Mucosa of stomach (tissue), 1 donor: ENCODE results near the gene ECD.
"Not testable (repeated sequence)": the region's sequence is repeated elsewhere in the genome, so short reads cannot be mapped to it uniquely, and the experiment has no call there.

ENCODE experiments used
- H3K27me3 ChIP-seq: one replicate; pipeline ENCODE4 v1.7.0; 2013; ENCODE audit warnings: mild to moderate bottlenecking, low read length; ENCODE audit not compliant: control insufficient read depth, insufficient read depth
- H3K36me3 ChIP-seq: one replicate; pipeline ENCODE4 v1.7.0; 2013; ENCODE audit warnings: low read length; ENCODE audit not compliant: control insufficient read depth, insufficient read depth
- H3K4me1 ChIP-seq: one replicate; pipeline ENCODE4 v1.7.0; 2013; ENCODE audit warnings: mild to moderate bottlenecking, low read length; ENCODE audit not compliant: control insufficient read depth, insufficient read depth
- H3K4me3 ChIP-seq: one replicate; pipeline ENCODE4 v1.7.0; 2013; ENCODE audit warnings: low read length
- H3K9ac ChIP-seq: one replicate; pipeline ENCODE4 v1.7.0; 2013; ENCODE audit warnings: mild to moderate bottlenecking, low read length, moderate library complexity
- H3K9me3 ChIP-seq: one replicate; pipeline ENCODE4 v1.7.0; 2013; ENCODE audit warnings: mild to moderate bottlenecking, low read length, moderate library complexity; ENCODE audit not compliant: control insufficient read depth
- donor health status: Pancreatic carcinoma.

The ECD gene

DNA sequence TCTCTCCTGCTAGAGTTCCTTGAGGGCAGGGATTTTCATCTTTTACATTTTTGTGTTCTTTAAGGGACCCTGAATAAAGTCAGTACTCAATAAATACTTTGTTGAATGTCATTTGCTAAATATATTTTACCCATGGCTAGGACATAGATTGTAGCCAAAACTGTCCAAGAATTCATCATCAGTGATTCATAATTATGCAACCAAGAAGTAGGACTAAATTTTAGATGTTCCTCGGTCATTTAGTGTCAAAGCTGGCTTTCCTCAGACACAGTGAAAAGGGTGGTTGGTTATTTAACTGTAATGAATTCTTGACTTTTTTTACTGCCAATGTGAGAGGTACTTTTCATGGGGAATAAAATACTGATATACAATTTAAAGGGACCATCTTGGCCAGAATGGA, 54.3 kb downstream of the ECD start:
- no peaks in the 10 kb centered on the region for H3K27me3 ChIP-seq
- no peak overlapping the region for H3K4me3 ChIP-seq
- H3K9ac ChIP-seq, result no peak overlapping the region
- peaks cover 5% of the 10 kb centered on the region for H3K4me1 ChIP-seq
- no peaks in the 10 kb centered on the region for H3K9me3 ChIP-seq
- H3K36me3 ChIP-seq, result no peaks in the 10 kb centered on the region

DNA sequence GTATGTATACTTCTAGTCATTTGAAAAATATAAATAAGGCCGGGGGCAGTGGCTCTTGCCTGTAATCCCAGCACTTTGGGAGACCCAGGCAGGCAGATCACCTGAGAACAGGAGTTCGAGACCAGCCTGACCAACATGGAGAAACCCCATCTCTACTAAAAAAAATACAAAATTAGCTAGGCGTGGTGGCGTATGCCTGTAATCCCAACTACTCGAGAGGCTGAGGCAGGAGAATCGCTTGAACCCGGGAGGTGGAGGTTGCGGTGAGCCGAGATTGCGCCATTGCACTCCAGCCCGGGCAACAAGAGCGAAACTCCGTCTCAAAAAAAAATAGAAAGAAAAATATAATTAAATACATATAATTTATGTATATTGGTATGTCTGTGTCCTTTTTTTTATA, 55.8 kb downstream of the ECD start:
- H3K4me1 ChIP-seq, H3K4me3 ChIP-seq, H3K9me3 ChIP-seq, H3K36me3 ChIP-seq, H3K9ac ChIP-seq, H3K27me3 ChIP-seq: not testable (repeated sequence)

DNA sequence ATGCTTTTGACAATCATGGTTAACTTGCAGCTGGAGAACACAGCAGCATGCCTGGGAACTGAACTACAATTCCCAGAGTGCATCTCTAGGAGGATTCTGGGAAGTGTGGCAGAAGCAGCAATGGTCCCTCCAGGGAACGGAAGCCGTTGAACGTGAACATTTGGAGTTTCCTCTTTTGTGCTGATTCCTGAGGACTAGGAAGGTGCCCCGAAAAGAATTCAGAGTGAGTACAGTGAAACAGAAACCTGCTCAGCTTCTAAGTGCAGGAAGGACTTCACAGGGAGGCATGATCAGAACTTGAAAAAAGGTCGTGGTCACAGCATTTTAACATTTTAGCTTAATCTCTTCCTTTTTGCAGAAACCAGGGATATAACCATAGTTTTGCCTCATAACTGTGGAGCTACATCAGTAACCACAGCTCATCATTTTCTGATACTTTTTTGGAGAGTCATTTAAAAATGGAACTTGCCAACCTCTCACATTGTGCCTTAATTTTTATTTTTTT, 57.4 kb downstream of the ECD start, which contains the start of gene NUDT13:
Gene NUDT13 (plus strand): TSS at position 111 of the 505 bp plus-strand sequence. CDS start 3,911 bp downstream, outside the sequence.
- no peaks in the 10 kb centered on the region for H3K36me3 ChIP-seq
- no peaks in the 10 kb centered on the region for H3K27me3 ChIP-seq
- H3K9me3 ChIP-seq, result no peaks in the 10 kb centered on the region
- H3K4me1 ChIP-seq, result peaks cover 5% of the 10 kb centered on the region
- H3K9ac ChIP-seq, result peak within 1 kb of the TSS; percentile 79
- H3K4me3 ChIP-seq, result peak within 1 kb of the TSS; percentile 40

DNA sequence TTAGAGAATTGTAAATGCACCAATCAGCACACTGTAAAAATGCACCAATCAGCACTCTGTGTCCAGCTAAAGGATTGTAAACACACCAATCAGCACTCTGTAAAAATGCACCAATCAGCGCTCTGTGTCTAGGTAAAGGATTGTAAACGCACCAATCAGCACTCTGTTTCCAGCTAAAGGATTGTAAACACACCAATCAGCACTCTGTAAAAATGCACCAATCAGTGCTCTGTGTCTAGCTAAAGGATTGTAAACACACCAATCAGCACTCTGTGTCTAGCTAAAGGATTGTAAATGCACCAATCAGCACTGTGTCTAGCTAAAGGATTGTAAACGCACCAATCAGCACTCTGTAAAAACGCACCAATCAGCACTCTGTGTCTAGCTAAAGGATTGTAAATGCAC, 58.6 kb downstream of the ECD start:
- not testable (repeated sequence) for H3K36me3 ChIP-seq, H3K4me1 ChIP-seq, H3K4me3 ChIP-seq, H3K9ac ChIP-seq, H3K27me3 ChIP-seq, H3K9me3 ChIP-seq

DNA sequence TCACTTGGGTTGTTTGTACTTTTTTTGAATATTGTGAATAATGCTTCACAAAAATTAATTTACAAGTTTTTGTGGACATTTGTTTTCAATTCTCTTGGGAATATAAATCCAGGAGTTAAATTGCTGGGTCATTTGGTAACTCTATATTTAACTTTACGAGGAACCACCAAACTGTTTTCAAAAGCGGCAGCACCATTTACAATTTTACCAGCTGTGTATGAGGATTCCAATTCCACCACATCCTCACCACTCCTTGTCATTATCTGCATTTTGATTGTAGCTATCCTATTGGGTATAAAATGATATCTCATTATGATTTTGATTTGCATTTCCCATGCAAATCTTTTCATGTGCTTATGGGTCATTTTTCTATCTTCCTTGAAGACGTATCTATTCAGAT, 61.5 kb downstream of the ECD start:
- H3K9ac ChIP-seq, result no peak overlapping the region
- peaks cover 4% of the 10 kb centered on the region for H3K4me1 ChIP-seq
- no peaks in the 10 kb centered on the region for H3K36me3 ChIP-seq
- no peaks in the 10 kb centered on the region for H3K9me3 ChIP-seq
- H3K27me3 ChIP-seq, result no peaks in the 10 kb centered on the region
- no peak overlapping the region for H3K4me3 ChIP-seq

GRCh38 chr10:73099141-73099540, 68.7 kb downstream of the ECD start:
- Histone ChIP-seq H3K27me3 (no peaks in the 10 kb centered on the region), H3K4me3 (no peak overlapping the region), H3K9ac (no peak overlapping the region), H3K36me3 (no peaks in the 10 kb centered on the region), H3K4me1 (no peaks in the 10 kb centered on the region), H3K9me3 (no peaks in the 10 kb centered on the region)

DNA sequence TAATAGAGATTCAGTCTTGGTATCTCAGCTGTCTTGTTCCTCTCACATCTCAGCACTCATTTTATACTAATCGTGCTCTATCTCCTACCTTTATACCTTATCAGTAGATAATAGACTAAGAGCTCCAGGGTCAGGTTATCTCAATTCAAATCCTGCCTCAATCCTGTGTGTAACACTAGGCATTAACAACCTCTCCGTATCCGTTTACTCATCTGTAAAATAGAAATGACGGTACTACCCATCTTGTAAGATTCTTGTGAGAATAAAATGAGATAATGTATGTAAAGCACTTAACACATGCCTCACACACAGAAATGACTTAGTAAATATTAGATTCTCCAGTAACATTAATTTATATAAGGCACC, 70.5 kb downstream of the ECD start:
- Histone ChIP-seq H3K4me1 (no peaks in the 10 kb centered on the region), H3K9me3 (no peaks in the 10 kb centered on the region), H3K9ac (peak overlapping the region; percentile 85), H3K4me3 (peak overlapping the region; percentile 53), H3K36me3 (no peaks in the 10 kb centered on the region), H3K27me3 (no peaks in the 10 kb centered on the region)

DNA sequence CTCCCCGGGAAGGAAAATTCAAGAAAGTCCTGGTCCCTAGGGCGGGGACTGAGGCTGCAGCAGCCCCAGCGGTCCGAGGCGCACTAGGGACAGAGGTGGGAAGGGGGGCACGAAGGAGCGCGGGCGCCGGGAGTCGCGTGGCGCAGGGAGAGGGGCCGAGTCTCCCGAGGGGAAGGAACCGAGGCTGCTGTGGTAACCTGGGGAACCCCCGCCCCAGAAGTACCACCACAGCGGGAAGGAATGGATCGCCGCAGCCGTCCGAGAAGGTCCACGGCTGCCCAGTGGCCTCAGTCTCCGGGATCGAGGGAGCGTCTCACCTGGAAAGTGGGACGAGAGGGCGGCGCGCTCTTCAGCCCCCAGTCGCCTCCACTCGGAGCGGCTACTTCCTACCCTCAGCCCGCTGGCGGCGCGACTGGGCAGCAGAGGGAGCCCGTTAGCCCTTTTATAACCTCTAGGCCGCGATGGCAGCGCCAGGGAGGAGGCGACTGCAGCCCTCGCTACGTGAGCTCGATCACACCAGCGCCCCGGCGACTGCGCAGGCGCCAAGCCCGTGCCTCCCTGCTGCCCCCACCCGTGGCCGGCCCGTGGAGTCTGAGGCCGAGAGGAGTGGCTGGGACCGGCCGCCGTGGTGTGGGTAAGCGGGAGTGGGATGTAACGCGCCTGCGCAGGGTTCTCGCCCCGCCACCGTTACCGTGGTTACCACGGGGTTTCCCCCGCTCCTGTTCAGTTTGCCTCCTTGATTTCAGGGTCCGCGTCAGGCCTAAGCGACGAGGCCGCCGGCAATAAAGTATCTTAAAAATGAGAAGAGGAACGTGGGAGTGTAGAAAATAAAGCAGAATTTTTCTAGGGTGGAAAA, 71.1 kb downstream of the ECD start, which contains the start of gene P4HA1:
Gene P4HA1 (minus strand): TSS at position 418 of the 856 bp plus-strand sequence. CDS start 21,983 bp downstream, outside the sequence.
- no peaks in the 10 kb centered on the region for H3K36me3 ChIP-seq
- no peaks in the 10 kb centered on the region for H3K27me3 ChIP-seq
- no peaks in the 10 kb centered on the region for H3K9me3 ChIP-seq
- no peaks in the 10 kb centered on the region for H3K4me1 ChIP-seq
- peak within 1 kb of the TSS; percentile 53 for H3K4me3 ChIP-seq
- H3K9ac ChIP-seq, result peak within 1 kb of the TSS; percentile 85

GRCh38 chr10:73096041-73096448, 71.8 kb downstream of the ECD start:
- Histone ChIP-seq H3K4me1 (no peaks in the 10 kb centered on the region), H3K9me3 (no peaks in the 10 kb centered on the region), H3K4me3 (peak overlapping the region; percentile 53), H3K36me3 (no peaks in the 10 kb centered on the region), H3K9ac (peak overlapping the region; percentile 85), H3K27me3 (no peaks in the 10 kb centered on the region)

- no peaks in the 10 kb centered on the region for H3K27me3 ChIP-seq
- no peaks in the 10 kb centered on the region for H3K9me3 ChIP-seq
- H3K4me3 ChIP-seq, result peak overlapping the region; percentile 53
- no peaks in the 10 kb centered on the region for H3K36me3 ChIP-seq
- no peaks in the 10 kb centered on the region for H3K4me1 ChIP-seq
- peak overlapping the region; percentile 85 for H3K9ac ChIP-seq
Observed at GRCh38 chr10:73095481-73096021, 72.3 kb downstream of the ECD start.

DNA sequence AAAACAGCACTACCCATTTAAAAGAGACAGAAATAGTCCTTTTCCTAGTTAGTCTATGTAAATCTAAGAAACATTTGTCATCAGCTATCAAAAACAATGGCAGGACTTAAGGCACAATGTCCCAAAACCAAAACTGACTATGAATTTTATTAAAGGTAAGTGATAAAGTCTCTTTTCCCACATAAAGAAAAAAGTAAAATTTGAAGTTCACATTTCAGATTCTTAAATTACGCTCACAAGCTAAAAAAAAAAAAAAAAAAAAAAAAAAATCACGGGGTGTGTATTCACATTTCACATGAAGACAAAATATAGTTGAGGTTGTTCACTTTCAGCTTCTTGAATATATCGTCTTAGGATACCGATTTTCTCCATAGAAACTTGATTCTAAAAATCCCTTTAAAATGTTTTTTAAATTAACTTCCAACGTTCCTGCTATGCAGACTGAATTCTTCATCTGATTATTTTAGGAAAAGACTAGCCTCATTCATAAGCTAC, 72.8 kb downstream of the ECD start:
- Histone ChIP-seq H3K36me3 (no peaks in the 10 kb centered on the region), H3K4me1 (no peaks in the 10 kb centered on the region), H3K9ac (peak overlapping the region; percentile 85), H3K27me3 (no peaks in the 10 kb centered on the region), H3K4me3 (peak overlapping the region; percentile 53), H3K9me3 (no peaks in the 10 kb centered on the region)
